NCI-H187 treated with DMSO at 0.1 percent for 48 hours (cell line): ENCODE results near the gene RAD51.

Experiments
- DNase-seq: peaks from one replicate; lab custom pipeline; 2025; lab: John Stamatoyannopoulos, UW

RAD51 gene

GRCh38 chr15:40762919-40763800 is 68.2 kb downstream of the RAD51 start:
- DNase-seq = no peak

GRCh38 chr15:40763801-40764628 is 69.0 kb downstream of the RAD51 start, which contains the start of gene GCHFR:
Gene GCHFR, plus strand, starts transcription at chr15:40764068. Its CDS starts 113 bp downstream, at chr15:40764181.
- no peak for DNase-seq

DNA sequence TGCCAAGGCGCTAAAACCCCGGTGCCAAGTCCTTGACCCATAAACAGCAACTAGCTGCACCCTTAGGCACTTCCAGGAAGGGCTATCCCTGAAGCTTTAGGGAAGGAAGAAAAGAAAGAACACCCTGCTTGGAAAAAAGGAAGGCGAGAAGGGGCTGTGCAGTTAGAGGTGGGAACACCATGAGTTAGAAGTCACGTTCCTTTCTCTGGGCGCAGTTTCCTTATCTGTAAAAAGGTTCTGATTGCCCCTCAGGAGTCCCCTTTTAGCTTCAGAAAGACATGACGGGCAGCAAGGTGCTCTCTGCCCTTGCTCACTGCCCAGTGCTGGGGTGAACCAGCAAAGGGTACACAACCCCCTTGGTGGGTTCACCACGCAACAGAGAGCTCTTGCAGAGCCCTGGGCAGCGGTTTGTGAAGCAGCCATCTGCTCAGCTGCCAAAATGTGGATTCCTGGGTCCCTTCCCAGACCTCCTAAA is 69.7 kb downstream of the RAD51 start:
- DNase-seq = no peak

DNA sequence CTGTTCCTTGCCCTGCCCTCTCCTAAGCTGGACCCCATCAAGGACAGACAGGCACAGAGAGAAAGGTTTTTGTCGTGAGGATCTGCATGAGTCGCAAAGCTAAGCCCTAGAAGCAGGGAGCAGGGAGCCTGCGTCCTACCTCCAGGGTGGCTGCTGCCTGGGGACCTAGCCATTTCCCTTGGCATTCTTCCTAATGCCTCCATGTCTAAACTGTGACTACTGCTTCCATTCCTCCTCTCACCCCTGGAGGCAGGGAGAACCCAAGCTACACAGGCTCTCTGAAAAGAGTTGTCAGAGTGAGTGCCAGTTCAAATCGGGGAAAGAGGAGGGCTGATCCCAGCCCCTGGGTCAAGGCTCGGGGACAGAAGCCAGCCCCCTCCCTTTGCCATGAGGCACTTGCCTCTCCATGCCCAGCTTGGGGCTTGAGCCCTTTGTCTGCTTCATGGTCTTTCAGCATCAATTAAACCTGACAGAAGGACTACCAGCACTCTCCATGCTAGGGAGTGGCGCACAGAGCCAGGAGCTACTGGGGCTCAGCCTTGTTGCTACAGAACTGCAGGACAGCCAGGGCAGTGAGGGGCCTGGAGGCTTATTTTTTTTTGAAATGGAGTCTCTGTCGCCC is 71.3 kb downstream of the RAD51 start:
- no peak for DNase-seq

- no peak for DNase-seq
Measured at GRCh38 chr15:40766906-40767837, 72.2 kb downstream of the RAD51 start.

GRCh38 chr15:40767838-40768500 is 73.0 kb downstream of the RAD51 start:
- DNase-seq = no peak

DNA sequence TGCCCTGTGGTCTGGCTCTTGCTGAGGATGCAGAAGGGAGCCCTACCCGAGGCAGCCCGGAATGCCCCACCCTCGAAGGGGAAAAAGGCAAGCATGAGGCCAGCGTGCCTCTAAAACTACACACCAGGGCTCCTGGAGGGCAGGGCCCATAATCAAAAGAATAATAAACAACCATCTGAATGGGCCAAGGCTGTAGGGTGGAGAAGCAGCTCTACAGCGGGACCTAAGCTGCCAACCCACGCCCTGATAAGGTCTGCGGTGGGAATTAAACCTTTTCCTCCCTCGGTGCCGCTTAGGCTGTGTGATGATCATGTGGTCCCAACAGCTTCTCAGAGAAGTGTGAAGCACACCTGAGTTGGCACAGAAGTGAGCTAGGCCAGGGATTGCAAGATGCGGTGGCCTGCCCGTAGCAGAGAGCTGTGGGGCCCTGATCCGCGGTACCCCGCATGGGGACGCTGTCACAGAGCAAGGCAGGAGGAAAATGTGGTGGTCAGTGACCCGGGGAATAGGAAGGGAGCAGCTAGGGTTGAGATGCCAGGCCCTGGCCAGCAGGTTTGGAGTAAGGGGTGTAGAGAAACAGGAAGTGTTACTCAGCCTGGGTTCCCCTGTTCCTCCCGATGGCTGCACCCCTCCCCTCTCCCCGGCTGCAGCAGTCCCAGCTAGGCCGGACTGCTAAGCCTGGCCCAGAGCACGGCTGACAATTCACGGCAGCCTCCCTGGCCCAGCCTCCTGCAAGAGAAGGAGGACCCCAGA is 73.7 kb downstream of the RAD51 start:
- DNase-seq = no peak

- DNase-seq = no peak
Measured at GRCh38 chr15:40769274-40770146, 74.5 kb downstream of the RAD51 start, which contains the start of gene C15orf62. Gene C15orf62, plus strand, starts transcription at chr15:40769980. Its CDS starts 516 bp downstream, at chr15:40770496.

DNA sequence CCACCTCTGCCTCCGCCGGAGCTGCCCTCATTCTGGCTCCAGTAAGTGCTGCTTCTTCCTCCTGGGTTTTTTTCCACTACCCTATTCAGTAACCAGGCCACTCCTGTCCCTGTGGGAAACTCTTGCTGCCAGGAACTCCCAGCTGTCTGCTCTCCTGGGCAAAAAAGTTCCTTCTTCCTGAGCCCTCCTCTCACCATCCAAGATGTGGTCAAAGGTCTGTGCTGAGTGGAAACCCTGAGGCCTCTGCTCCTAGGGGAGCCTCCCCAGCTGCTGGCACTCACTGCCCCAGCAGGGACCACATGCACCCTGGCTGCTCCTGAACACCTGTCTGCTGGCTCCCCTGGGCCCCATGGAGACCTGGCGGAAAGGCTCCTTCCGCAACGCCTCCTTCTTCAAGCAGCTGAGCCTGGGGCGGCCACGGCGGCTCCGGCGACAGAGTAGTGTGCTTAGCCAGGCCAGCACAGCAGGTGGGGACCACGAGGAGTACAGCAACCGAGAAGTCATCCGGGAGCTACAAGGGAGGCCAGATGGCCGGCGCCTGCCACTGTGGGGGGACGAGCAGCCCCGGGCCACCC is 75.3 kb downstream of the RAD51 start:
- no peak for DNase-seq

- no peak for DNase-seq
Measured at GRCh38 chr15:40771242-40771641, 76.3 kb downstream of the RAD51 start.

DNA sequence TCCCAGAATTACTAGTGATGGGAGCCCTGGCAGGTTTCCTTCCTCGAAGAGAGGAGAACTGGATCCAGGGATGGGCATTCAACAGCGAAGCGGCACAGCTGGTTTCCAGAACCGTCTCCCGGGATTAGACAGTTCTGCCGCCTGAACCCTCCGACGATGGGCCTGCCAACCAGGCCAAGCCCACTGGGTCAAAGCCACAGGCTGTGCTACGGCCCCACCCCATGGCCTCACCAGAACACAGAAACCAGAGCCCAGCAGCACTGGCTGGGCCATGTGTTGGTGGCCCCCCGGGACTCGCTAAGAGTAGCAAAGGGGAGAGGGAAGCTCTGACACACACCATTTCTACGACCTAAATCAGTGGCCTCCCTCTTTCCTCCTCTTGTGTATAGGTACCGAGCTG is 77.0 kb downstream of the RAD51 start:
- no peak for DNase-seq

DNA sequence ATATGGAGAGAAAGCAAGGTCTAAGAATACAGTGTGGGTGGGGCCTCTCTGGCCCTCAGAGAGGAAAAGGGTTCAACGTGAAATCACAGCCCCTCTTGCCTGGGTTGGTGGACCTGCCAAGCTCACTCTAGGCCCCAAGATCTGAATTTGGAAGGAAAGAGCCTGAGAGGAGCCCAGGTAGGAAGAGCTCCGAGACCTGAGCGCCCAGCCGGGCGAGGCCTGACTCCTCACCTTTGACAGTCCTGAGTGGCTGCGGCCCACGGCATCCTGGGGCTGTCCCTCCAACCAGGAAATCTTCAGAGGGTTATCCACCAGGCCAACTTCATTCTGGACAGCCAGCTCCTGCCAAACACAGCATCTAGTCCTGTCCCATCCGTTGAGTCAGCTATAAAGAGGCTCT is 78.5 kb downstream of the RAD51 start:
- no peak for DNase-seq

DNA sequence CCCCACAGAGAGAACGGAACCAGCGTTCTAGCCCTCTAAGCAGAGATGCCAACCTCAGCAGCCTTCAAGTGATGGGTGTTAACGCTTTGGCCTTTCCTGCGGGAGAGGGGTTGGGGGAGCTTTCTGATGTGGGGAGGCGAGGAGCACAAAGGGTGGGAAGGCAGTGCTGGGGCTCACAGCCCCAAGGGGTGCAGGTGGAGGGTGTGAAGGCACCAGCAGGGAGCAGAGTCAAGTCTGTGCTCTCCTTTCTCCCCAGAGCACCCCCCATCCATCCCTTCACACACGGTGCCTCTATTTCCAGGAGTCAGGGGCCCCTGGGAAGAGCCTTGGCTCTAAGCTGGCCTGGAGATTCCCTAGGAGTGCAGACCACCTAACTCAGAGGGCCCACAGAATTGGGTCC is 78.9 kb downstream of the RAD51 start:
- DNase-seq = no peak

GRCh38 chr15:40775007-40775406 is 80.0 kb downstream of the RAD51 start:
- no peak for DNase-seq

DNA sequence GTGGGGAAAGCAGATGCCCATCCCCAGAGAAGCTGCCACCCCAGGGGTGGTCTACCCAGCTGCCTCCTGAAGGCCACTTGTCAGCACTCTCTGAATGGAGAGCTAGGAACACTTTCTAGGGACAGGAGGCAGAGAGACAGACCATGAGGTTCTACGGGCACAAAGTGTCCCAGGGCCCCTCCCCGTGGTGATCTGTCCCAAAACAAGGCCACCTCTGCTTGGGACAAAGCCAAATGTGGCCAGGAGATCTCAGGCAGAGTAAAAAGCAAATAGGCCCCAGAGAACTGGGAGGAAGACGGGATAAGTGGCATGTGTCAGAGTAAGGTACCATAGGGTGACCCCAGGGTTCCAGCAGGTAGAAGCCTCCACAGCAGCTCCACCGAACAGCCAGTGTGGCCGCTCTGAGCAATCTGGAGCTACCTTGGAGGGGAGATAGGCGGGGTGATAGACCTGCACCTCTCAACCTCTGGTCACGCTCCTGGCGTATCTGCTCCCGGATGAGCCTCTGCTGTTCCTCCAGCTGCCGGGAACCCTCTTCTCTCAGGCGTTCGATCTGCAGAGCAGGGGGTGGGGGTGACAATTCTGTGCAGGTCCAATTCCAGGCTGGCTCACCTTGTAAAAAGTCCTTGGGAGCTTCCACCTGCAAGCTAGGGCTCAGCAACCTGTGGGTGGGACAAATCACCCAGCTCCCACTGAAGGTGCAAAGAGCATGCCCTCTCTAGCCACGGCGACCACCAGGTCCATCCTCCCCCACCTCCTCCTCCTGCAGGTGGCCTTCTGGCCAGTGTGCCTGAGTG is 81.0 kb downstream of the RAD51 start:
- no peak for DNase-seq

GRCh38 chr15:40776537-40777141 is 81.7 kb downstream of the RAD51 start:
- no peak for DNase-seq
